H9 (cell line): ENCODE data around the gene ARIH1. TPM values are rescaled to one million over a fixed set of nuclear protein-coding genes. Genes with fewer than 3 reads are reported as not detected.

Experiments used
- DNase-seq: peaks from one replicate; pipeline ENCODE4 v3.0.0-alpha.2; 2017
- H2AFZ ChIP-seq: one replicate; pipeline ENCODE4 v1.6.1; 2013; ENCODE audit warnings: mild to moderate bottlenecking, low read length, control low read depth, moderate library complexity
- H2AK5ac ChIP-seq: 2 replicates; pipeline ENCODE4 v1.6.1; 2013; ENCODE audit warnings: low read length, control low read depth, mixed read lengths; ENCODE audit not compliant: insufficient read length
- H2BK120ac ChIP-seq: one replicate; pipeline ENCODE4 v1.6.1; 2013; ENCODE audit warnings: low read depth, mild to moderate bottlenecking, low read length, control low read depth, inconsistent platforms; ENCODE audit not compliant: poor library complexity, severe bottlenecking
- H2BK12ac ChIP-seq: 2 replicates; pipeline ENCODE4 v1.6.1; 2013; ENCODE audit warnings: low read length, control low read depth, mixed read lengths, low read depth; ENCODE audit not compliant: insufficient read length
- H2BK15ac ChIP-seq: 2 replicates; pipeline ENCODE4 v1.6.1; 2013; ENCODE audit warnings: low read depth, low read length, control low read depth
- H2BK20ac ChIP-seq: one replicate; pipeline ENCODE4 v1.6.1; 2013; ENCODE audit warnings: low read depth, mild to moderate bottlenecking, low read length, control low read depth, inconsistent platforms; ENCODE audit not compliant: poor library complexity, severe bottlenecking
- H2BK5ac ChIP-seq: 2 replicates; pipeline ENCODE4 v1.6.1; 2013; ENCODE audit warnings: low read length, control low read depth, mixed read lengths; ENCODE audit not compliant: insufficient read length
- H3K14ac ChIP-seq: 2 replicates; pipeline ENCODE4 v1.6.1; 2013; ENCODE audit warnings: low read length, control low read depth; ENCODE audit not compliant: insufficient read depth
- H3K18ac ChIP-seq: 2 replicates; pipeline ENCODE4 v1.6.1; 2013; ENCODE audit warnings: low read depth, mild to moderate bottlenecking, mixed read lengths, low read length, control low read depth; ENCODE audit not compliant: insufficient read length
- H3K23ac ChIP-seq: 2 replicates; pipeline ENCODE4 v1.6.1; 2013; ENCODE audit warnings: low read length, control low read depth, mixed read lengths, low read depth; ENCODE audit not compliant: insufficient read length
- H3K23me2 ChIP-seq: 2 replicates; pipeline ENCODE4 v1.6.1; 2013; ENCODE audit warnings: low read depth, mild to moderate bottlenecking, mixed read lengths, low read length, control low read depth; ENCODE audit not compliant: insufficient read length, poor library complexity, severe bottlenecking
- H3K27ac ChIP-seq: 2 replicates; pipeline ENCODE4 v1.5.1; 2013; ENCODE audit warnings: low read length, control low read depth, mixed read lengths, low read depth; ENCODE audit not compliant: insufficient read length
- H3K27me3 ChIP-seq: 2 replicates; pipeline ENCODE4 v1.6.1; 2013; ENCODE audit warnings: low read length, control low read depth, inconsistent platforms; ENCODE audit not compliant: insufficient read depth
- H3K4ac ChIP-seq: 2 replicates; pipeline ENCODE4 v1.6.1; 2013; ENCODE audit warnings: low read depth, mild to moderate bottlenecking, control low read depth, inconsistent platforms, low read length, moderate library complexity
- H3K4me1 ChIP-seq: 2 replicates; pipeline ENCODE4 v1.6.1; 2013; ENCODE audit warnings: low read length, control low read depth, inconsistent platforms; ENCODE audit not compliant: insufficient read depth
- H3K4me2 ChIP-seq: 2 replicates; pipeline ENCODE4 v1.6.1; 2013; ENCODE audit warnings: low read length, control low read depth, mixed read lengths; ENCODE audit not compliant: insufficient read length, insufficient read depth
- H3K56ac ChIP-seq: 2 replicates; pipeline ENCODE4 v1.6.1; 2013; ENCODE audit warnings: low read depth, mild to moderate bottlenecking, mixed read lengths, low read length, control low read depth; ENCODE audit not compliant: insufficient read length
- H3K79me1 ChIP-seq: 2 replicates; pipeline ENCODE4 v1.6.1; 2013; ENCODE audit warnings: low read depth, mild to moderate bottlenecking, moderate library complexity, low read length, control low read depth, inconsistent platforms; ENCODE audit not compliant: insufficient read depth, poor library complexity, severe bottlenecking
- H3K79me2 ChIP-seq: 2 replicates; pipeline ENCODE4 v1.6.1; 2013; ENCODE audit warnings: low read length, control low read depth, inconsistent platforms; ENCODE audit not compliant: insufficient read depth
- H3K9ac ChIP-seq: 2 replicates; pipeline ENCODE4 v1.6.1; 2013; ENCODE audit warnings: low read length, control low read depth, mixed read lengths; ENCODE audit not compliant: insufficient read length; ENCODE audit errors: extremely low read depth
- H3K9me3 ChIP-seq: one replicate; pipeline ENCODE4 v1.6.1; 2013; ENCODE audit warnings: low read depth, low read length, inconsistent platforms; ENCODE audit not compliant: control insufficient read depth
- H3T11ph ChIP-seq: one replicate; pipeline ENCODE4 v1.6.1; 2013; ENCODE audit warnings: mild to moderate bottlenecking, low read length, control low read depth, inconsistent platforms
- H4K20me1 ChIP-seq: one replicate; pipeline ENCODE4 v1.6.1; 2013; ENCODE audit not compliant: control insufficient read depth, insufficient read length, insufficient read depth
- H4K5ac ChIP-seq: 2 replicates; pipeline ENCODE4 v1.6.1; 2013; ENCODE audit warnings: low read depth, mild to moderate bottlenecking, mixed read lengths, low read length, control low read depth; ENCODE audit not compliant: insufficient read length
- H4K8ac ChIP-seq: replicated peaks from 2 replicates; pipeline ENCODE4 v1.6.1; 2013; ENCODE audit warnings: low read length, control low read depth, mixed read lengths, low read depth; ENCODE audit not compliant: insufficient read length
- H4K91ac ChIP-seq: 2 replicates; pipeline ENCODE4 v1.6.1; 2013; ENCODE audit warnings: low read depth, mild to moderate bottlenecking, moderate library complexity, mixed read lengths, low read length, control low read depth; ENCODE audit not compliant: insufficient read length
- H3K27ac Mint-ChIP-seq, 3 experiments: 2 replicates in 2 of 3; 3 replicates in 1 of 3; pipeline ENCODE4 v1.8.0; 2020 to 2021; ENCODE audit warnings: mixed read lengths in 3 of 3, mild to moderate bottlenecking in 1 of 3, moderate library complexity in 1 of 3
- H3K27me3 Mint-ChIP-seq: 2 replicates; pipeline ENCODE4 v1.8.0; 2021; ENCODE audit warnings: low read depth, mild to moderate bottlenecking, moderate library complexity, mixed read lengths
- H3K36me3 Mint-ChIP-seq, 3 experiments: 2 replicates in 2 of 3; 3 replicates in 1 of 3; pipeline ENCODE4 v1.8.0; 2020 to 2021; ENCODE audit warnings: low read depth in 3 of 3, mixed read lengths in 3 of 3; ENCODE audit not compliant: insufficient read depth in 1 of 3
- H3K4me1 Mint-ChIP-seq, 2 experiments: 2 replicates each; pipeline ENCODE4 v1.8.0; 2020; ENCODE audit warnings: mixed read lengths in 2 of 2
- H3K4me3 Mint-ChIP-seq, 2 experiments: 2 replicates in 1 of 2; 3 replicates in 1 of 2; pipeline ENCODE4 v1.8.0; 2020 to 2021; ENCODE audit warnings: mild to moderate bottlenecking in 2 of 2, mixed read lengths in 2 of 2, moderate library complexity in 1 of 2
- H3K9me3 Mint-ChIP-seq, 2 experiments: 2 replicates in 1 of 2; 3 replicates in 1 of 2; pipeline ENCODE4 v1.8.0; 2020; ENCODE audit warnings: mild to moderate bottlenecking in 2 of 2, mixed read lengths in 2 of 2, moderate library complexity in 1 of 2
- WGBS: extraction: QIAGEN DNeasy Blood & Tissue Kit; methylation state at CpG from one replicate; pipeline ENCODE4 v1.1.7; 2013; ENCODE audit warnings: missing lambda C conversion rate, low lambda C conversion rate, mixed read lengths; ENCODE audit not compliant: insufficient read length; ENCODE audit errors: extremely low coverage; 5-methylcytosine and 5-hydroxymethylcytosine counted together
- total RNA-seq: library from RNA; stranded (reverse); gene quantifications from 2 replicates; pipeline ENCODE4 v1.2.1, GENCODE V29; 2021
- TF ChIP-seq, protein P1 (sequence below): fragments of 200-600 bp; sonication (generic); conservative IDR thresholded peaks from 3 replicates; pipeline ENCODE4 v1.8.0; 2021; ENCODE audit warnings: antibody characterized with exemption, mild to moderate bottlenecking

ARIH1 gene
- total RNA-seq, 1 experiment from 2014 or later: 158 TPM

DNA sequence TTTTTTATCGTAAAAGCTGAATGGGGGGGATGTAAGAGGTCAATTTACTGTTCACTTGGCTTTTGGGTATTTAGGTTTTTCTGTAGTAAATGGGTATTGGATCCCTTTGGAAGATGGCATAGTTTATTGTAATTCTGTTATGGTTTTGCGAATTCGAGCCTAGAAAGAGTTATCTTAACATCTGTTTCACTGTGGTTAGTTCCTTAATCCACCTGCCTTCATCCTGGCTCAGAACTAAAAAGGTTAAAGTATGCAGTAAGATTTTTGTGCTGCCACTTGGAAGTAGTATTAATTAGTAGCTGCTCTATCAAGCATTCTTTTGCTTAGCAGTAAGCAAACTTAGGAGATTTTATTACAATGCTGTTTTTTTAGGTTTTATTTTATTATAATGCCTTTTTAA is 62.4 kb downstream of the ARIH1 start:
- Histone ChIP-seq H4K5ac (no peak overlapping the region), H4K8ac (no peak overlapping the region), H3K27ac (no peak overlapping the region), H3K79me2 (peaks cover 7% of the 10 kb centered on the region; the same call in 1 of the 2 replicates), H2BK5ac (no peak overlapping the region), H2BK15ac (no peak overlapping the region), H2AFZ (no peak overlapping the region), H3K23ac (no peak overlapping the region), H3K27me3 (no peaks in the 10 kb centered on the region), H2BK20ac (no peak overlapping the region), H3K56ac (no peak overlapping the region), H3K9ac (no peak overlapping the region), H2BK12ac (no peak overlapping the region), H3K4me1 (no peaks in the 10 kb centered on the region), H2AK5ac (no peak overlapping the region), H3K79me1 (peaks cover 10% of the 10 kb centered on the region), H3K14ac (no peak overlapping the region), H3K4me2 (no peak overlapping the region), H4K20me1 (no peaks in the 10 kb centered on the region), H3K23me2 (no peaks in the 10 kb centered on the region), H3K4ac (no peak overlapping the region), H3T11ph (no peak overlapping the region), H3K9me3 (peaks cover 5% of the 10 kb centered on the region), H3K18ac (no peak overlapping the region), H2BK120ac (no peak overlapping the region), H4K91ac (no peak overlapping the region)
- Mint-ChIP-seq H3K4me3 (no peak overlapping the region), H3K4me1 (peaks cover 0 to 2% of the 10 kb centered on the region in 2 experiments; a peak in 1 of 4 replicates), H3K27me3 (no peaks in the 10 kb centered on the region), H3K27ac (no peak overlapping the region), H3K36me3 (peaks cover 33 to 36% (median 34%) of the 10 kb centered on the region in 3 experiments), H3K9me3 (peaks cover 15 to 19% of the 10 kb centered on the region in 2 experiments)
- TF ChIP-seq, protein P1, sequence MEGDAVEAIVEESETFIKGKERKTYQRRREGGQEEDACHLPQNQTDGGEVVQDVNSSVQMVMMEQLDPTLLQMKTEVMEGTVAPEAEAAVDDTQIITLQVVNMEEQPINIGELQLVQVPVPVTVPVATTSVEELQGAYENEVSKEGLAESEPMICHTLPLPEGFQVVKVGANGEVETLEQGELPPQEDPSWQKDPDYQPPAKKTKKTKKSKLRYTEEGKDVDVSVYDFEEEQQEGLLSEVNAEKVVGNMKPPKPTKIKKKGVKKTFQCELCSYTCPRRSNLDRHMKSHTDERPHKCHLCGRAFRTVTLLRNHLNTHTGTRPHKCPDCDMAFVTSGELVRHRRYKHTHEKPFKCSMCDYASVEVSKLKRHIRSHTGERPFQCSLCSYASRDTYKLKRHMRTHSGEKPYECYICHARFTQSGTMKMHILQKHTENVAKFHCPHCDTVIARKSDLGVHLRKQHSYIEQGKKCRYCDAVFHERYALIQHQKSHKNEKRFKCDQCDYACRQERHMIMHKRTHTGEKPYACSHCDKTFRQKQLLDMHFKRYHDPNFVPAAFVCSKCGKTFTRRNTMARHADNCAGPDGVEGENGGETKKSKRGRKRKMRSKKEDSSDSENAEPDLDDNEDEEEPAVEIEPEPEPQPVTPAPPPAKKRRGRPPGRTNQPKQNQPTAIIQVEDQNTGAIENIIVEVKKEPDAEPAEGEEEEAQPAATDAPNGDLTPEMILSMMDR: no peak
- DNase-seq: no peak
- no CpG with 5 or more reads among the region's 3 CpGs for WGBS
